Smooth muscle cell of the brain vasculature (primary cell): ENCODE results near the gene EPB41L4A.
A peak's percentile ranks its signal among the peaks of the same experiment; 100 is the strongest.
"Not testable (repeated sequence)": the region's sequence is repeated elsewhere in the genome, so short reads cannot be mapped to it uniquely, and the experiment has no call there.

Source experiments
- DNase-seq: peaks from one replicate; pipeline ENCODE4 v3.0.0-alpha.2; 2012; ENCODE audit warnings: low read depth, low spot score

EPB41L4A gene

DNA sequence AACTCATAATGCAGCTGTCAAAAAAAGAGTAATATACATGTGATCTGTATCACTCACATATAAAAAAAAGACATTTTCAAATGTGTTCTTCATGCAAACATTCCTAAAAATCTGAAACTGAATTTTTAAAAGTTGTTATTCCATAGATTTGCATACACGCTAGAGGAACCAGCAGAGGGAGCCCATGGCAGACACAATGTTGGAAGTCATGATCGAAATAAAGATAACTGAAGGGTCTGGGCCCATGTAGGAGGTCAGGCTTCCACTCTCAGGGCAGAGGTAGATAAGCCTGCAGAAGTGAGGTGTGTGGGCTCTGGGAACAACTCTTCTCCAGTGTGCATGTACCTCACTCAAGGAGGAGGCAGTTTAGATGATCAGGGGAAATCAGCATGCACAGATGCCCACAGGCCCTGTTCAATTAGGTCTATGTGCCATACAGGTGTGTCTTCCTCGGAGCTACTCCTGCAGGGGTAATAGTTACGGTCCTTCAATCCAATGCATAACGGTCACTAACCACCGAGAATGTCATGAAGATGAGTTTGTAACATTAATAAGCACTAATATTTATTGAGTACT is 208.6 kb downstream of the EPB41L4A start:
- peak; percentile 9 for DNase-seq

- no peak for DNase-seq
Measured at GRCh38 chr5:112208699-112209615, 210.1 kb downstream of the EPB41L4A start.

- DNase-seq: not testable (repeated sequence)
Measured at GRCh38 chr5:112208195-112208594, 210.9 kb downstream of the EPB41L4A start.

DNA sequence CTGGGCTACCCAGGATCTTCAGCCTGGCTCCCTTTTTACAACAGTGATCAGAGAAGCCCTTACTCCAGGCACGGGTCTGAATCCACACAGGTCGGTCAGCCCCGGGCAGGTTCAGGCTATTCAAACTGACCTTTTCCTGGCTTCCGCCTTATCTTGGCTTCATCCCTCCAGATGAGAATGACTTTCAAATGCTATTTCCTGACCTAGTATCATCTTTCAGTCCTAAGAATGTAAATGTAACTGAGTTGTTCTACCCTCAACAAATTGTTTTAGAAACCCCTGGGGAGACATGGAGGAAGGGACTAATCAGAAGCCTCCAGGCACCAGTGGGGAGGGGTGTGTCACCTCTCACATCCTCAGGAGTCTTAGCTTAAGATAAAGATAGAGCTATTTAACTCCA is 213.2 kb downstream of the EPB41L4A start:
- no peak for DNase-seq

DNA sequence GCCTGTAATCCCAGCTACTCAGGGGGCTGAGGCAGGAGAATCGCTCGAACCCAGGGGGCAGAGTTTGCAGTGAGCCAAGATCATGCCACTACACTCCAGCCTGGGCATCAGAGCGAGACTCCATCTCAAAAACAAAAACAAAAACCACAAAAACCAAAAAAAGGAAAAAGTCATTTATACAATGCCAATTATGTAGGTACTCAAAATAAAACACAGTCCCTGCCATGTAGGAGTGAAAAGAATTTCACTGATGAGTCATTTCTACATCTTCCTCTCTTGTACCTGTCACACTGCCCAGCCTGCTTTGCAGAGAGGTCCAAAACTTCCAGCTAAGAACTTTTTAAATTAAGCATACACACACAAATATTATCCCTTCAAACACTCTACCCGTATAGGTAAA is 215.8 kb downstream of the EPB41L4A start:
- no peak for DNase-seq

- no peak for DNase-seq
Measured at GRCh38 chr5:112202694-112203093, 216.4 kb downstream of the EPB41L4A start.

GRCh38 chr5:112201141-112201540 is 217.9 kb downstream of the EPB41L4A start:
- no peak for DNase-seq

DNA sequence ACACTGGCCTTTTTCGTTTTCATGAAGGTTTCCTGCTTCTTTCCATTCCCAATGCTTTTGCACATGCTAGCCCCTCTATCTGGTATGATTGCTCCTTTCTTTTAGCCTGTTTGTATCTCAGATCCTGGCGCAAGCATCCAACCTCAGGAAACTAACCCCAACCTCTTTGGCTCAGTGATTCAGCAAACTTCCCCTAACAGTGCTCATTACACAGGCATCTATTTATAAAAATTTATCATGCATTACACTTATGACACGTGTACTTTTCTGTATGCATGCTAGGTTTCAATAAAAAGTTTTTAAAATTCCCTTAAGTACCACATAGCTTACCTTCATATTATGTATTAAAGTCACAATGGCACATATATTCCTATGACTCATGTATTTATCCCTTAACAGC is 218.9 kb downstream of the EPB41L4A start:
- DNase-seq: no peak

- DNase-seq: no peak
Measured at GRCh38 chr5:112196584-112196983, 222.5 kb downstream of the EPB41L4A start.

DNA sequence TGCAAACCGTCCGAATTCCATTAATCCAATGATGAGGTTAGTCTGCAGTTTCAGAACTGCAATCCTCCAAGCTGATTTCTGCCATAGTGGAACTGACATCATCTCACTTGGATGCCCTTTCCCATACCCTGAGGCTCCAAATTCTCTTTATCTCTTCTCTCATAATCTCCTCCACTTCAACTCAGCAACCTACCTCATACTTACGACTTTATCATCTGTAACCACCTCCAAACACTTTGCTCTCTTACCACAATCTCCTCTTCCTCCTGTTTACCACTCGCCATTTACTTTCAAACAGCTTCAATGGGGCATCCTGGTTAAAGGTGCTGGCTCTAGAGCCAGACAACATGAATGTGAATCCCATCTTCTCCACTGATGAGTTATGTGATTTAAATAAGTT is 223.2 kb downstream of the EPB41L4A start:
- no peak for DNase-seq

GRCh38 chr5:112192866-112193265 is 226.2 kb downstream of the EPB41L4A start:
- no peak for DNase-seq

DNA sequence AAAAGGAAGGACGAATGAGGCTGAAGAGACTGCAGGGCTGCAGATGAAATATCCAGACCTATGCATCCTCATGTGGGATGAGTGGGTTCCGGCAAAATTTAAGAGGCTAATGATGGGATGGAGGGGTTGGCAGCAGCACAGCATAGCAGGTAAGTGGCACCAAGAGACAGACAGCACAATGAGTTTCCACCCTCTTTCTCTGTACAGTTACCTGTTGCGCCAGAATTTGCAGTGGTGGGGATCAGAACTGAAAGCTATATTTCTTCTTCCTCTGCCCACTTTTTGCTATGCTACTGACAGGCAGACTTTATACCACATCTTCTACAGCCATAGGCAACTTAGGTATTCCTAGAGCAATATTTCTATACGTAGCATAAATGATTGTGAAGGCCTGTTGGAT is 227.0 kb downstream of the EPB41L4A start:
- no peak for DNase-seq

- no peak for DNase-seq
Measured at GRCh38 chr5:112189391-112189790, 229.7 kb downstream of the EPB41L4A start.

DNA sequence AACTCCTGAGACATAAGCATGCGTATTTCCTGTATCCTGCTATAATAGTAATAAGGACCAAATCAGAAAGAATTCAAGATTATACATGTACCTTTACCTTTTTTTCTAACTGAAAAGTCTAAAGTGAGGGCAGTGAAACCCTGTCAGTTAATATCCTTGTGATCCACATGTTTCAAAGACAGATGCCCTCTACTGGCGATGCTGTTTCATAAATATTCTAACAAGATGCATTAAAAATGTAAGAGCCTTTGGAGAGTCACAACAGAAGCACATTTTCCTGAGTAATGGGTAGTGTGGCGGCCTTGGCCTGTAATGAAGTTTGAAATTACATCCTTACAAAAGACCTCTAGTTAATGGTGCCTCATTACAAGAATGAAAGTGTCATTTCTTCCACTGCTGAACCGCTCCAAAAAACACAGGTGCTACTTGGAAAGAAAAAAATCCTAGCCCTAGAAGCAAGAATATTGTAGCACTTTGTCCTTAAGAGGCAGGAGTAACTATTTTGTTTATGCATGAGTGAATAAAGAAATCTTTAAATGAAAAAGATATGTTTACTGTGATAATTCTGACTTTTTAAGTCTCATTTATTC is 232.6 kb downstream of the EPB41L4A start:
- peak; percentile 15 for DNase-seq

DNA sequence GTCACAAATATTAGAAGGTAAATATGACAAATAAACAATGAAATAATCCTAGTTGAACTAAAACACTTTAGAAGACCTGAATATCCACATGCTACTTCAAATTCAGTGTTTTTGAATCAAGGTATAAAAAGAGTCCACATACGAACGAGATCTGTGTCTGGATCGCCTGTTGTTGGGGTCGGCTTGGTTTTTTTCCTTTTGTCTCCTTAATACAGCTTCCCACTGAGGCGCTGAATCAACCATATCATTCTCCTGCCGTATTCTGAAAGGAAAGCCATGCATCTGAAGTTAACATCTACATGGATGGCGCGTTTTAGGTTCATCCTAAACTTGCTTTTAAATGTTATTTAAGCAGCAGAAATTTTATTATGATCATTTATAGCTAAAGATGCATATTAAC is 235.2 kb downstream of the EPB41L4A start:
- DNase-seq: no peak

- no peak for DNase-seq
Measured at GRCh38 chr5:112183103-112183711, 235.9 kb downstream of the EPB41L4A start.

- DNase-seq: no peak
Measured at GRCh38 chr5:112179290-112179689, 239.8 kb downstream of the EPB41L4A start.

GRCh38 chr5:112174959-112175594 is 244.0 kb downstream of the EPB41L4A start:
- peak; percentile 7 for DNase-seq

GRCh38 chr5:112165897-112166737 is 253.0 kb downstream of the EPB41L4A start:
- DNase-seq: no peak

- DNase-seq: no peak
Measured at GRCh38 chr5:112165399-112165798, 253.7 kb downstream of the EPB41L4A start.

- DNase-seq: no peak
Measured at GRCh38 chr5:112163435-112163834, 255.6 kb downstream of the EPB41L4A start.
